MCF 10A (cell line): Measurements from ENCODE around the gene PTPRG. TPM values are rescaled to one million over a fixed set of nuclear protein-coding genes. Genes with fewer than 3 reads are reported as not detected.

Source experiments
- BruUV-seq: library from RNA; stranded (reverse); fragments of 400-500 nt; replicated peaks from 2 replicates; lab custom pipeline; 2021; lab: Mats Ljungman, UMichigan
- CTCF ChIA-PET: fragments of 300-600 bp; sonication (Branson Sonifier 250); formaldehyde crosslinking; extraction: SDS; loops from one replicate; lab custom pipeline; 2021; ENCODE audit warnings: antibody characterized with exemption, inconsistent platforms; lab: Yijun Ruan, JAX
- POLR2A ChIA-PET: fragments of 300-600, 350-650 bp; sonication (Branson Sonifier 250); formaldehyde crosslinking; extraction: SDS; loops from one replicate; lab custom pipeline; 2020; ENCODE audit warnings: antibody characterized with exemption, inconsistent platforms; lab: Yijun Ruan, JAX
- DNase-seq: peaks from one replicate; pipeline ENCODE4 v3.0.0-alpha.2; 2018; ENCODE audit not compliant: unreplicated experiment
- H3K27ac Mint-ChIP-seq: one replicate; pipeline ENCODE4 v1.8.0; 2022; ENCODE audit warnings: mild to moderate bottlenecking, low read depth, mixed read lengths; ENCODE audit not compliant: unreplicated experiment
- H3K27me3 Mint-ChIP-seq: one replicate; pipeline ENCODE4 v1.8.0; 2022; ENCODE audit warnings: mixed read lengths; ENCODE audit not compliant: insufficient read depth, unreplicated experiment
- H3K36me3 Mint-ChIP-seq: one replicate; pipeline ENCODE4 v1.8.0; 2022; ENCODE audit warnings: mild to moderate bottlenecking, moderate library complexity, mixed read lengths; ENCODE audit not compliant: insufficient read depth, unreplicated experiment
- H3K4me1 Mint-ChIP-seq: one replicate; pipeline ENCODE4 v1.8.0; 2022; ENCODE audit warnings: mixed read lengths; ENCODE audit not compliant: insufficient read depth, unreplicated experiment
- H3K4me3 Mint-ChIP-seq: one replicate; pipeline ENCODE4 v1.8.0; 2022; ENCODE audit warnings: mild to moderate bottlenecking, moderate library complexity, mixed read lengths; ENCODE audit not compliant: unreplicated experiment
- H3K9me3 Mint-ChIP-seq: one replicate; pipeline ENCODE4 v1.8.0; 2022; ENCODE audit warnings: mixed read lengths; ENCODE audit not compliant: unreplicated experiment
- intact Hi-C: fragments of 100-400 bp; cut with micrococcal nuclease; formaldehyde crosslinking; loops from 2 replicates; pipeline ENCODE4 v1.14.1; 2022
- total RNA-seq: library from RNA; stranded (reverse); gene quantifications from 2 replicates; pipeline ENCODE4 v1.2.3, GENCODE V29; 2022
- TF ChIP-seq, protein P1 (sequence below): fragments of 200-600 bp; IDR thresholded peaks from one replicate; pipeline ENCODE4 v1.8.0; 2022; ENCODE audit warnings: antibody characterized with exemption, mild to moderate bottlenecking; ENCODE audit not compliant: unreplicated experiment

Gene PTPRG
- total RNA-seq, 1 experiment from 2014 or later = 54.5 TPM

DNA sequence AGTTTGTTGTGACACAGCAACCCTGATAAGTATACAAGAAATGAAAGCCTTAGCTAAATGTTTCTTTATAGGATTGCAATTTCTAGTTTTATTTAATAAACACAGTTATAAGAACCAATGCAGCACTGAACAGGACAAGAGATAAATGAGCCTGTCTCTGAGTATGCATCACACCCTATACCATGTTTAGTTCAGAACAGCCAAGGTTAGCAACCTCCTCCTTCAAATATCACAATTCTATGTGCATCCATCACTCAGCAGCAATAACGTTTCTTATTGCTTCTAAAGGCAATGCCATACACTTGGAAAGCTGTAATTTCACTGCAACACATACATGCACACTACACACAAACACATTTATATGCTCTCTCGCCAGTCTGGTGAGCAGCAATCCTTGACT lies 280.6 kb downstream of the PTPRG start:
- H3K9me3 Mint-ChIP-seq = no peaks in the 10 kb centered on the region
- BruUV-seq = no TSS peak
- peak overlapping the region; percentile 37 for H3K4me3 Mint-ChIP-seq
- no peaks in the 10 kb centered on the region for H3K27me3 Mint-ChIP-seq
- TF ChIP-seq, protein P1, sequence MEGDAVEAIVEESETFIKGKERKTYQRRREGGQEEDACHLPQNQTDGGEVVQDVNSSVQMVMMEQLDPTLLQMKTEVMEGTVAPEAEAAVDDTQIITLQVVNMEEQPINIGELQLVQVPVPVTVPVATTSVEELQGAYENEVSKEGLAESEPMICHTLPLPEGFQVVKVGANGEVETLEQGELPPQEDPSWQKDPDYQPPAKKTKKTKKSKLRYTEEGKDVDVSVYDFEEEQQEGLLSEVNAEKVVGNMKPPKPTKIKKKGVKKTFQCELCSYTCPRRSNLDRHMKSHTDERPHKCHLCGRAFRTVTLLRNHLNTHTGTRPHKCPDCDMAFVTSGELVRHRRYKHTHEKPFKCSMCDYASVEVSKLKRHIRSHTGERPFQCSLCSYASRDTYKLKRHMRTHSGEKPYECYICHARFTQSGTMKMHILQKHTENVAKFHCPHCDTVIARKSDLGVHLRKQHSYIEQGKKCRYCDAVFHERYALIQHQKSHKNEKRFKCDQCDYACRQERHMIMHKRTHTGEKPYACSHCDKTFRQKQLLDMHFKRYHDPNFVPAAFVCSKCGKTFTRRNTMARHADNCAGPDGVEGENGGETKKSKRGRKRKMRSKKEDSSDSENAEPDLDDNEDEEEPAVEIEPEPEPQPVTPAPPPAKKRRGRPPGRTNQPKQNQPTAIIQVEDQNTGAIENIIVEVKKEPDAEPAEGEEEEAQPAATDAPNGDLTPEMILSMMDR = no peak
- ChIA-PET CTCF (interaction anchor here (0.7 kb wide), 2 partner anchors 16 to 36 kb away, joined by 3 read pairs; no protein-coding TSS in a partner anchor), POLR2A (interaction anchor here (0.6 to 1.0 kb wide), 3 partner anchors 11 to 16 kb away, joined by 3 read pairs; no protein-coding TSS in a partner anchor)
- intact Hi-C loops = no loop called here
- peaks cover 52% of the 10 kb centered on the region for H3K4me1 Mint-ChIP-seq
- H3K27ac Mint-ChIP-seq = peak overlapping the region; percentile 80
- no peak for DNase-seq
- H3K36me3 Mint-ChIP-seq = peaks cover 5% of the 10 kb centered on the region

DNA sequence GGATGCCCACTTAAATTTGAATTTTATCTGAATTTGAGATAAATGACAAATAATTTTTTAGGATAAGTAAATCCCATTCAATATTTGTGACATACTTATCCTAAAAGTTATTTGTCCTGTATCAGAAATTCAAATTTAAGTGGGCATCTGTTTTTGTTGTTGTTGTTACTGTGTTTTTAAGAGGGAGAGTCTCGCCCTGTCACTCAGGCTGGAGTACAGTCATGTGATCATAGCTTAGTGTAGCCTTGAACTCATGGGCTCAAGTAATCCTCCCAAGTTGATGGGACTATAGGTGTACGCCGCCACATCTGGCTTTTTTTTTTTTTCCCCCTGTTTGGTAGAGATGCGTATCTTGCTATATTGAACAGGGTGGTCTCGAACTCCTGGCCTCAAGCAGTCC lies 283.0 kb downstream of the PTPRG start:
- POLR2A ChIA-PET = no interaction called here
- Mint-ChIP-seq H3K4me3 (no peak overlapping the region), H3K27me3 (no peaks in the 10 kb centered on the region), H3K9me3 (no peaks in the 10 kb centered on the region), H3K36me3 (no peaks in the 10 kb centered on the region), H3K4me1 (peaks cover 67% of the 10 kb centered on the region), H3K27ac (no peak overlapping the region)
- TF ChIP-seq, protein P1 = no peak
- CTCF ChIA-PET = interaction anchor here (1.0 kb wide), 1 partner anchor 13 kb away, joined by 3 read pairs; no protein-coding TSS in a partner anchor
- intact Hi-C loops = no loop called here
- DNase-seq = no peak
- no TSS peak for BruUV-seq

DNA sequence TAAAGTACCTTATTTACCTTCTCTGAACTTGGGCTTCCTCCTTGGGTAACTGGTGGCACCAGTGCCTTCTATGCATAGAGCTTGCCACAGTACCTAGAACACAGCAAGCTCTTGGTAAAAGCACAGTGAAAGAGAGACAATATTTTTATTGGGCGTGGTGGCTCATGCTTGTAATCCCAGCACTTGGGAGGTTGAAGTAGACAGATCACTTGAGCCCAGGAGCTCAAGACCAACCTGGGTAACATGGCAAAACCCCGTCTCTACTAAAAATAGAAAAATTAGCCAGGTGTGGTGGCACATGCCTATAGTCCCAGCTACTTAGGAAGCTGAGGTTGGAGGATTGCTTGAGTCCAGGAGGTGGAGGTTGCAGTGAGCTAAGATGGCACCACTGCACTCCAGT lies 285.1 kb downstream of the PTPRG start:
- no TSS peak for BruUV-seq
- no peaks in the 10 kb centered on the region for H3K36me3 Mint-ChIP-seq
- H3K27ac Mint-ChIP-seq = peak overlapping the region; percentile 90

DNA sequence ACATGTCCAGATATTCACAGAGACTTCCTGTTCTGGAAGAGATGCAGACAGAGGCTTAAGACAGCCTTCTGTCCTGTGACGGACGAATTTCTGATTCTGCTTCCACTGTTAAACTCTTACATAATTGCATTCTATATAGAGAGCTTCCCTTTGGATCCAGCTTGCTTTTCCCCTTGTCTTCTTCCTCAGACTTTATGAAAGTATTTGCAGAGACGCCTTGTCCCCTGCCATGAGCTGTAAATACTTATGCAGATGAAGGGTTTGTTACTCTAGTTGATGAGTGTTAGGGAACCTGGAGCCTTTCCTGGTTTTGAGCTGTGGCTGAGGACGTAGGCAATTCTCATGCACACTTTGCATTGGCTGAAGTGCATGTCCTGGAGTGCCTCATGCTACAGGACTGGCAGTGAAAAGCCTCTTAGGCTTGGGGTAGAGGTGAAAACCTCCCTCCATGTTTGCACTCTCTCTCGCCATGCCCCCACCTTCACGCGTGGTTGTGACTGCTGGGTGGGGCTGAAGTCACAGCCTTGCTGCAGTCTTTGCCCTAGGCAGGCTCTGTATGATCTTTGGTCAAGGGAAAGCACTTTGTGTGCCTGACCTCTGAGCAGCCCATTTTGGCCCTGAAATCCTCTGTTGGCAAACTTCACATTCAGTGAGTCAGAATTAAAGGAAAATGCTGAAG lies 286.6 kb downstream of the PTPRG start:
- intact Hi-C loops = no loop called here
- H3K27me3 Mint-ChIP-seq = no peaks in the 10 kb centered on the region
- no peaks in the 10 kb centered on the region for H3K36me3 Mint-ChIP-seq
- BruUV-seq = no TSS peak
- TF ChIP-seq, protein P1 = no peak
- ChIA-PET POLR2A (interaction anchor here (0.7 to 1.2 kb wide), 3 partner anchors 158 to 274 kb away, joined by 3 read pairs; no protein-coding TSS in a partner anchor), CTCF (interaction anchor here (0.8 to 1.2 kb wide), 3 partner anchors 9 to 707 kb away, joined by 3 to 5 read pairs (median 3); no protein-coding TSS in a partner anchor)
- H3K4me3 Mint-ChIP-seq = peak overlapping the region; percentile 62
- peak; percentile 76 for DNase-seq
- no peaks in the 10 kb centered on the region for H3K9me3 Mint-ChIP-seq
- peak overlapping the region; percentile 90 for H3K27ac Mint-ChIP-seq
- peaks cover 39% of the 10 kb centered on the region for H3K4me1 Mint-ChIP-seq

More for the DNA sequence above, 285.1 kb downstream of the PTPRG start:
- Mint-ChIP-seq H3K4me1 (peaks cover 52% of the 10 kb centered on the region), H3K27me3 (no peaks in the 10 kb centered on the region), H3K4me3 (no peak overlapping the region), H3K9me3 (no peaks in the 10 kb centered on the region)
- intact Hi-C loops = no loop called here
- TF ChIP-seq, protein P1 = no peak
- ChIA-PET CTCF (interaction anchor here (0.6 to 1.5 kb wide), 5 partner anchors 12 to 343 kb away, joined by 3 to 9 read pairs (median 3); no protein-coding TSS in a partner anchor), POLR2A (interaction anchor here (0.9 kb wide), 1 partner anchor 11 kb away, joined by 3 read pairs; no protein-coding TSS in a partner anchor)
- no peak for DNase-seq
